ENCODE data around the gene CFAP299.

CFAP299 gene

DNA sequence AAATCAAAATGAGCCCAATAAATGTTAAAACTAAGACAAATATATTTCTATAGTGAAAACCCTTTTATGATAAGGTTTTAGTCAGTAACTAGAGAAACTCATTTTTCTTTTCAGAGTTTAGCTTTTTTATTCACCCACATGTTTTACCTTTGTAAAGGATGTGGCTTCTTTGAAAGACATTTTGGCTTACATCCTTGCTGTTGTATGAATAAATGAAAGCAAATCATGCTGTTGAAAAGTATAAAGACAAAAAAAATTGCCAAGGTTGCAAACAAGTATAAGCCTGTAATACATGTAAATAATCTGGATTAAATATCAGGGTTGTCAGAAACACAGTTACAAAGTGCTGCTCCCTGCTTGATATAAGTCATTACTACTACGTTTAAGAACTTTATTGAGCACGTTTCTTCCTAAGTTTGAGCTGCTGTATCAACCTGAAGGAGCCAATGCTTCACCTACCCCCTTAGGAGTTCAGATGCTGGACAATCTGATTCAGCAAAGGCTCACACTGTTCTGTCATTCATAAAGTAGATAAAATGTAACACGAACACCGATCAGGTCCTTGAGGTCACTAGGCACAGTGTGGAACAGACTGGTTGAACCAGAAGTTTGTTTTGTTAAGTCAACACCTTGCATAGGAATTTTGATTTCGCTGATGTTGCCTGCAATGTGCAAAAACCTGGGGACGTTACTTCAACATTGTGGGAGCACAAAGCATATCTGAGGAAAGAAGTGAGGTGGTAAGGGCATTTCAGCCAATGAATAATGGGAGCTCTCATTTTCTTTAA is 373.7 kb downstream of the CFAP299 start:
- no peak for DNase-seq (ENCODE audit: low read depth)
- TF ChIP-seq, protein P1, sequence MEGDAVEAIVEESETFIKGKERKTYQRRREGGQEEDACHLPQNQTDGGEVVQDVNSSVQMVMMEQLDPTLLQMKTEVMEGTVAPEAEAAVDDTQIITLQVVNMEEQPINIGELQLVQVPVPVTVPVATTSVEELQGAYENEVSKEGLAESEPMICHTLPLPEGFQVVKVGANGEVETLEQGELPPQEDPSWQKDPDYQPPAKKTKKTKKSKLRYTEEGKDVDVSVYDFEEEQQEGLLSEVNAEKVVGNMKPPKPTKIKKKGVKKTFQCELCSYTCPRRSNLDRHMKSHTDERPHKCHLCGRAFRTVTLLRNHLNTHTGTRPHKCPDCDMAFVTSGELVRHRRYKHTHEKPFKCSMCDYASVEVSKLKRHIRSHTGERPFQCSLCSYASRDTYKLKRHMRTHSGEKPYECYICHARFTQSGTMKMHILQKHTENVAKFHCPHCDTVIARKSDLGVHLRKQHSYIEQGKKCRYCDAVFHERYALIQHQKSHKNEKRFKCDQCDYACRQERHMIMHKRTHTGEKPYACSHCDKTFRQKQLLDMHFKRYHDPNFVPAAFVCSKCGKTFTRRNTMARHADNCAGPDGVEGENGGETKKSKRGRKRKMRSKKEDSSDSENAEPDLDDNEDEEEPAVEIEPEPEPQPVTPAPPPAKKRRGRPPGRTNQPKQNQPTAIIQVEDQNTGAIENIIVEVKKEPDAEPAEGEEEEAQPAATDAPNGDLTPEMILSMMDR (conservative IDR thresholded peaks at IDR 0.05; ENCODE audit: low read length) = no peak
- H3K4me3 ChIP-seq (ENCODE audit: low read length) = no peak overlapping the region

DNA sequence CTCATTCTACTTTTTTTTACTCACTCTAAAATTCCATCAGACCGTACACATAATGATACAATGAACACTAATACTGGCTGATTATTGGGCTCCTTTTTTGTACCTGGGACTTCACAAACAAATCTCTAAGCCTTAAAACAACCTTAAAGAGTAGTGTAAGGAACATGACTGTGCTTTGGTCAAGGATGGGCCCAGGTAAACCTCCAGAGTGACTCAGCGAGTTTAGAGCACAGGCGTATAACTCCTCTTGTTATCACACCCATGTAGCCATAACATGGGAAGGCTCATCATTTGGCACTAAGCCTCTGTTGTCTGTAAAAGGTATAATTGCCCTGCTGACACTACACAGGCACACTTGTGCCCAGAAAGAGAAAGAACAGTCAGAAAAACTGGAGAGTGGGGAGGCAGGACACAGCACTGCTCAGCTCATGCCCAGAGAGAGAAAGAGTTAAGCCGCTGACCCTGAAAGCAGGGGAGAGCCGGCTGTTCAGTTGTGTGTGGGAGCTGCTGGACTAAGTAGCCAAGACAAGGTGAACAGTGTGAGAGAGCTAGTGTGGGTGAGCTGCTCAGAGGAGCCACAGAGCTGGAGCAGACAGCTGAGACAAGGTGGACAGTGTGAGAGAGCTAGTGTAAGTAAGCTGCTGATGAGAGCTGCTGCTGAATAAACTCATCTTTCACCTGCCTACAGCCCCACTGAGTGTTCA is 375.4 kb downstream of the CFAP299 start:
- TF ChIP-seq, protein P1 (conservative IDR thresholded peaks at IDR 0.05; ENCODE audit: low read length) = no peak
- no peak for DNase-seq (ENCODE audit: low read depth)
- H3K4me3 ChIP-seq (ENCODE audit: low read length) = no peak overlapping the region

DNA sequence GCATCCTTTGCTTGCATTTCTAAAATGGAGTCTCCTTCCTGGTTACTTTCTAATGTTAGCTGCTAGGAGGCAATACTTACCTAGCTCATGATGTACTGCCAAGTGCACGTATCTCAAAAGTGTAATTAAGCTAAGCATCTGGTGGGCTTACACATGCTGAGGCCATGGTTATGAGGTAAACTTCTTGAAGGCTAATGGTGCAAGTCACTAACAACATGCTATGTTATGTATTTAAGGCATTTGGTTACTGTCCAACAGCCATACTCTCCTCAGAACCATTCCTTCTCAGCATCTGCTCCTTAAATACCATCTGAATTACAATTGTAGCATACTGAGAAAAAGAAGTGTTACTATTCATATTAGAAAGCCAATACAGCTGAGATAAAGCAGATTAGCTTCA is 376.4 kb downstream of the CFAP299 start:
- TF ChIP-seq, protein P1 (conservative IDR thresholded peaks at IDR 0.05; ENCODE audit: low read length) = no peak
- H3K4me3 ChIP-seq (ENCODE audit: low read length) = no peak overlapping the region
- peak; percentile 26 for DNase-seq (ENCODE audit: low read depth)

DNA sequence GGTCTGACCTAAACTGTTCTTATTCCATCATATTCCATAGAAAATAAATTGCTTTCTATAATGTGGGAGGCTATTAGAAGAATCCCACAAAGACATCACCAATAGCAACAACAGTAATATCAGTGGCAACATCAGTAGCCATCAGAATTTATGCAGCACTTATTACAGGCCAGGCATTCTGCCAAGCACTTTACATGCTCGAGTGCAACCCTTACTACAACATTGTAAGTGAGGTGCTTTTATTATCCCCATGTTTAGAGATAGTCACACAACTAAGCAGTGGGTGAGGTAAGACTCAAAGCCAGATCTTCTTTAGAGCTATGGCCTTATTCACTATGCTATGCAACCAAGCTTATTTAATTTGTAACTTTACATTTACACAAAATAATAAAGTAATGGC is 377.9 kb downstream of the CFAP299 start:
- no peak overlapping the region for H3K4me3 ChIP-seq (ENCODE audit: low read length)
- DNase-seq (ENCODE audit: low read depth) = no peak
- TF ChIP-seq, protein P1 (conservative IDR thresholded peaks at IDR 0.05; ENCODE audit: low read length) = no peak

DNA sequence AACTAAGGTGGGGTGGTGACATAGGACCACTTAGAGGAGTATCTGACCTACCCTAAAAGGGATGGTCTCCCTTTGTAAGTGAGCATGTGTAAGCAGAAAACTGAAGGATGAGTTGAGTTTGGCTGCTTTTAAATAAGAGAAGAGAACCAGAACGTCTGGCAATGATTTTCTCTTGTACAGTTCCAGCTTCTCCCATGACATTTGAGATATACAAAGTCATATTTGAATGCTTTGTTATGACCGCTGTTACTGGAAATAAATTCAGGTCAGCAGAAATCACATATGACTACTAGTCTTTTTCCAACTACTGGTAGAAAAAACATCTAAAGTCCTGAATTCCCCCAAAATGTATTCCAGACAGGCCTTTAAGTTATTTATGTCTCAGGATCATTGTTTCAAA is 381.7 kb downstream of the CFAP299 start:
- TF ChIP-seq, protein P1 (conservative IDR thresholded peaks at IDR 0.05; ENCODE audit: low read length) = no peak
- no peak overlapping the region for H3K4me3 ChIP-seq (ENCODE audit: low read length)
- no peak for DNase-seq (ENCODE audit: low read depth)

DNA sequence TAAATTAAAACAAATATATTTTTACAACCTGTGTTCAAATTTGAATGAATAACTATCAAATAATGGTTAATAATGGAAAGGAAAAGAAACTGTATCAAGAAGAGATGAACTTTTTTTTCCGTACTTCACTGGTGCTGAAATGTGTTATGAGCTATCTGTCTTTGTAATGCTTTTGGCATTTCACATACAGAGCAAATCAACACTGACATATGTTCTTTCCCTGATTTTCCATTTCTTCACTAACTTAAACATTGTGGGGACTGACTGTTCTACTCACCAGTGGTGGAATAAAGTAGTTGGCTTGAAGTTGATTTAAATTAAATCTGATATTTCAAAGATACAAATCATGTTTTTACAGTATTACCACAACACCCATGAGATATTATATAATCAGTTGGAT is 390.9 kb downstream of the CFAP299 start:
- TF ChIP-seq, protein P1 (conservative IDR thresholded peaks at IDR 0.05; ENCODE audit: low read length) = no peak
- DNase-seq (ENCODE audit: low read depth) = no peak
- no peak overlapping the region for H3K4me3 ChIP-seq (ENCODE audit: low read length)

DNA sequence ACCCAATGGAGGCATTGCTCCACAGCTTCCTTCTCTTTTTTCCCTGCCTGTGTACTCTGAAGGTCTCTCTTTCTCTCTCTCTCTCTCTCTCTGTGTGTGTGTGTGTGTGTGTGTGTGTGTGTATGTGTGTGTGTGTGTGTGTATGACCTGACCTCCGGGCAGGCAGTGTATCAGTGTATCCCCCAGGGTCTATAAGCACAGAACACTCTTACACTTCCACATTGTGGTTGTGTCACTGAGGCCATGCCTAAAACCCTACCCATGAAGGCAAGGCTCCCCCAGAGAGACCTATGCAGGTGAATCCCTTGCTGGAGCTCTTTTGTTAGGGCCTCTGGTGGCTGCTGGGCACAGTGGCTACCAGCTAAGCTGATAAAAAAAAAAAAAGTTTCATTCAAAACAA is 394.6 kb downstream of the CFAP299 start:
- no peak overlapping the region for H3K4me3 ChIP-seq (ENCODE audit: low read length)
- DNase-seq (ENCODE audit: low read depth) = no peak
- TF ChIP-seq, protein P1 (conservative IDR thresholded peaks at IDR 0.05; ENCODE audit: low read length) = no peak
